HepG2 (cell line): ENCODE results near the gene TIMM23. TPM values are rescaled to one million over a fixed set of nuclear protein-coding genes. Genes with fewer than 3 reads are reported as not detected.

Source experiments
- FOXK1 ChIP-seq: sonication (generic); formaldehyde crosslinking; IDR thresholded peaks from 2 replicates; pipeline ENCODE4 v1.4.0; 2020; ENCODE audit warnings: low read depth, missing genetic modification reagents, borderline replicate concordance
- HMG20A ChIP-seq: IDR thresholded peaks from 2 replicates; pipeline ENCODE4 v1.6.1; 2016; ENCODE audit warnings: borderline replicate concordance
- KDM3A ChIP-seq: IDR thresholded peaks from 2 replicates; pipeline ENCODE4 v1.6.1; 2018; ENCODE audit warnings: low read depth, missing compliant biosample characterization
- MAF1 ChIP-seq: sonication (generic); formaldehyde crosslinking; IDR thresholded peaks from 2 replicates; pipeline ENCODE4 v1.5.0; 2020; ENCODE audit warnings: missing genetic modification reagents, borderline replicate concordance
- MED8 ChIP-seq: sonication (generic); formaldehyde crosslinking; IDR thresholded peaks from 2 replicates; pipeline ENCODE4 v1.8.1; 2023; ENCODE audit warnings: mild to moderate bottlenecking, missing genetic modification reagents; ENCODE audit not compliant: insufficient replicate concordance
- MIXL1 ChIP-seq: IDR thresholded peaks from 2 replicates; pipeline ENCODE4 v1.6.1; 2016
- MXI1 ChIP-seq: IDR thresholded peaks from 3 replicates; pipeline ENCODE4 v1.6.1; 2012; ENCODE audit warnings: low read depth, low read length, inconsistent platforms, borderline replicate concordance
- NBN ChIP-seq: fragments of 450-650 bp; conservative IDR thresholded peaks from 2 replicates; pipeline ENCODE4 v1.6.1; 2017
- NFIC ChIP-seq: IDR thresholded peaks from 2 replicates; pipeline ENCODE4 v1.6.1; 2012; ENCODE audit warnings: mild to moderate bottlenecking, low read length, inconsistent platforms
- PAF1 ChIP-seq: IDR thresholded peaks from 2 replicates; pipeline ENCODE4 v1.6.1; 2016; ENCODE audit warnings: missing genetic modification reagents, missing compliant biosample characterization
- PHF20 ChIP-seq: sonication (generic); formaldehyde crosslinking; IDR thresholded peaks from 2 replicates; pipeline ENCODE4 v1.5.0; 2020; ENCODE audit warnings: mild to moderate bottlenecking, missing genetic modification reagents
- RFX1 ChIP-seq: fragments of 450-650 bp; IDR thresholded peaks from 2 replicates; pipeline ENCODE4 v1.6.1; 2017
- SOX5 ChIP-seq: IDR thresholded peaks from 2 replicates; pipeline ENCODE4 v1.6.1; 2016; ENCODE audit warnings: borderline replicate concordance
- SRSF4 ChIP-seq: fragments of 200-400 bp; formaldehyde crosslinking; IDR thresholded peaks from one replicate; pipeline ENCODE4 v1.6.1; 2018; ENCODE audit warnings: mild to moderate bottlenecking, low read depth, low read length, moderate library complexity; ENCODE audit not compliant: poor library complexity, severe bottlenecking
- TEAD3 ChIP-seq: optimal IDR thresholded peaks from 2 replicates; pipeline ENCODE3; 2016; ENCODE audit warnings: borderline replicate concordance
- U2AF1 ChIP-seq: fragments of 200-400 bp; formaldehyde crosslinking; optimal IDR thresholded peaks from 2 replicates; pipeline ENCODE3; 2017; ENCODE audit warnings: mild to moderate bottlenecking, low read depth, low read length
- ZKSCAN8 ChIP-seq: IDR thresholded peaks from 2 replicates; pipeline ENCODE4 v1.6.1; 2016; ENCODE audit warnings: borderline replicate concordance, missing genetic modification reagents, missing compliant biosample characterization
- ZNF24 ChIP-seq: fragments of 450-650 bp; IDR thresholded peaks from 2 replicates; pipeline ENCODE4 v1.6.1; 2017; ENCODE audit warnings: antibody characterized with exemption, mild to moderate bottlenecking
- ZNF253 ChIP-seq: sonication (generic); formaldehyde crosslinking; IDR thresholded peaks from 2 replicates; pipeline ENCODE4 v1.8.0; 2022; ENCODE audit warnings: mild to moderate bottlenecking, missing genetic modification reagents, borderline replicate concordance
- ZNF34 ChIP-seq: sonication (generic); formaldehyde crosslinking; IDR thresholded peaks from 2 replicates; pipeline ENCODE4 v1.4.0; 2020; ENCODE audit warnings: mild to moderate bottlenecking, missing genetic modification reagents, borderline replicate concordance
- ZNF878 ChIP-seq: sonication (generic); formaldehyde crosslinking; IDR thresholded peaks from 2 replicates; pipeline ENCODE4 v1.8.1; 2023; ENCODE audit warnings: mild to moderate bottlenecking, missing genetic modification reagents, moderate library complexity
- ZNF891 ChIP-seq: sonication (generic); formaldehyde crosslinking; IDR thresholded peaks from 2 replicates; pipeline ENCODE4 v1.5.0; 2020; ENCODE audit warnings: mild to moderate bottlenecking, missing genetic modification reagents
- ZSCAN12 ChIP-seq: sonication (generic); formaldehyde crosslinking; IDR thresholded peaks from 2 replicates; pipeline ENCODE4 v1.9.0; 2021; ENCODE audit warnings: mild to moderate bottlenecking, missing genetic modification reagents
- polyA plus RNA-seq, 8 experiments: library from polyadenylated mRNA; depleted of rRNA in 3 of 8; stranded (reverse) in 7 of 8; unstranded in 1 of 8; fragments of >200 nt; fragmentation: Illumina TruSeq in 4 of 8; extraction: Trizol in 4 of 8; gene quantifications; 2 replicates each; pipeline versions ENCODE4 v1.2.1 to v1.2.3, GENCODE V29; 2011 to 2016; ENCODE audit warnings: low read depth in 4 of 8, missing spikeins in 1 of 8, mixed read lengths in 1 of 8; ENCODE audit not compliant: insufficient read depth in 1 of 8
- total RNA-seq, 5 experiments: library from RNA; depleted of rRNA; stranded (reverse); fragments of >200 nt; fragmentation: Illumina TruSeq; extraction: Trizol; gene quantifications; 2 replicates each; pipeline ENCODE4 v1.2.3, GENCODE V29; 2016; ENCODE audit warnings: low read depth in 1 of 5
- TF ChIP-seq, protein P1 (sequence below): sonication (generic); formaldehyde crosslinking; IDR thresholded peaks from 2 replicates; pipeline ENCODE4 v1.4.0; 2020; ENCODE audit warnings: missing genetic modification reagents
- TF ChIP-seq, protein P2 (sequence below): IDR thresholded peaks from 2 replicates; pipeline ENCODE4 v1.6.1; 2016; ENCODE audit warnings: mild to moderate bottlenecking, missing biosample characterization, missing genetic modification reagents
- TF ChIP-seq, protein P3 (sequence below): sonication (generic); formaldehyde crosslinking; IDR thresholded peaks from 2 replicates; pipeline ENCODE4 v1.8.1; 2023; ENCODE audit warnings: mild to moderate bottlenecking, missing genetic modification reagents, borderline replicate concordance
- TF ChIP-seq, protein P4 (sequence below): IDR thresholded peaks from 2 replicates; pipeline ENCODE4 v1.6.1; 2016; ENCODE audit warnings: low read depth, control low read depth

The TIMM23 gene
- total and polyA plus RNA-seq, 2 of the 13 experiments (the other 11 are each of a cell fraction or from before 2014, with no cell fraction given): 80.2 to 98.6 TPM

DNA sequence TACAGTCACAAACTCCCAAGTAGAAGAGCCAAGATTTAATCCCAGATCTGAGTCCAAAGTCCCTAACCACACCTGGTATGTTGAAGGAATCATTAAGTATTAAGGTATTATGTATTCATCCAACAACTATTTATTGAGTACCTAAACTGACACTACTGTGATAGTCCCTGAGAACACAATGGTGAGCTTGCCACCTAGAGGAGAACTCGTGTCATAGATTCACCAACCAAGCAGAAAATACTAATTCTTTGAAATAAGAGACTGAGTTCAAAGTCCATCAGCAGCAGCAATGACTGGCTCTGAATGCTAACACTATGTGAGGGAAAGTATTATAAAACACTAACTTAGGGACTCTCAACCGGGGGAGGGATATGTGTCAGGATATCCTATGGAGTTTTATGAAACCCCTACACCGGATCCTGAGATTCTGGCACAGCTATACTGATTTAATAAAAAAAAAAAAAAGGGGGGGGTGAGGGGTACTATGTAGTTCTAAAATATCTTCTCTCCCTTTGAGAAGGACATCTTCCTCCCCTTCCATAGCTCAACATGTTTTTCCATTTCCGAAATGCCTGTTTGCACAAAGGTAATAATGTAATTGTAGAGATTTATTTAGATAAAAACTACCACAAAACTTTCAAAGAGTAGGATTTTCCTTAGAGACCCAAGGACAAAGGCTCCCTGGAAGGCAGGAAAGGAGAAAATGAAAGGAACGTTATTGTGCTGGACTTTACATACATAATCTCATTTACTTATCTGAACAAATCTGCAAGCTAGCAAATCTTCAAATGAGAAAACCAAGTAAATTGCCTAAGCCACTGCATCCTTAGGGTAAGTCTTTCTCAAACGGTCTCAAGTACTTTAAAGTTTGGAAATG, 56.5 kb downstream of the TIMM23 start (continued):
- 0 out of 2 replicates have a peak, but pooled peaks have one; percentile 31 for TF ChIP-seq FOXK1 (CRISPR knock-in tag)
- TF ChIP-seq SOX5 (CRISPR knock-in tag): peak; percentile 64; the same call in 1 of the 2 replicates
- TF ChIP-seq, protein P1, sequence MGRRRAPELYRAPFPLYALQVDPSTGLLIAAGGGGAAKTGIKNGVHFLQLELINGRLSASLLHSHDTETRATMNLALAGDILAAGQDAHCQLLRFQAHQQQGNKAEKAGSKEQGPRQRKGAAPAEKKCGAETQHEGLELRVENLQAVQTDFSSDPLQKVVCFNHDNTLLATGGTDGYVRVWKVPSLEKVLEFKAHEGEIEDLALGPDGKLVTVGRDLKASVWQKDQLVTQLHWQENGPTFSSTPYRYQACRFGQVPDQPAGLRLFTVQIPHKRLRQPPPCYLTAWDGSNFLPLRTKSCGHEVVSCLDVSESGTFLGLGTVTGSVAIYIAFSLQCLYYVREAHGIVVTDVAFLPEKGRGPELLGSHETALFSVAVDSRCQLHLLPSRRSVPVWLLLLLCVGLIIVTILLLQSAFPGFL: no peak
- no peak for TF ChIP-seq RFX1
- TF ChIP-seq ZSCAN12: no peak
- no peak for TF ChIP-seq ZKSCAN8 (CRISPR knock-in tag)
- TF ChIP-seq, protein P2, sequence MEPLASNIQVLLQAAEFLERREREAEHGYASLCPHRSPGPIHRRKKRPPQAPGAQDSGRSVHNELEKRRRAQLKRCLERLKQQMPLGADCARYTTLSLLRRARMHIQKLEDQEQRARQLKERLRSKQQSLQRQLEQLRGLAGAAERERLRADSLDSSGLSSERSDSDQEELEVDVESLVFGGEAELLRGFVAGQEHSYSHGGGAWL: no peak
- no peak for TF ChIP-seq ZNF891 (CRISPR knock-in tag)
- peak; percentile 37; the same call in 1 of the 3 replicates for TF ChIP-seq MXI1
- TF ChIP-seq KDM3A: 0 out of 2 replicates have a peak, but pooled peaks have one; percentile 33
- TF ChIP-seq ZNF878 (CRISPR knock-in tag): no peak
- TF ChIP-seq MAF1: no peak
- peak; percentile 72; the same call in 1 of the 2 replicates for TF ChIP-seq MIXL1 (CRISPR knock-in tag)
- no peak for TF ChIP-seq ZNF253 (CRISPR knock-in tag)
- TF ChIP-seq SRSF4: no peak
- TF ChIP-seq, protein P3, sequence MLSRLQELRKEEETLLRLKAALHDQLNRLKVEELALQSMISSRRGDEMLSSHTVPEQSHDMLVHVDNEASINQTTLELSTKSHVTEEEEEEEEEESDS: no peak
- TF ChIP-seq NFIC: peak; percentile 11; the same call in 1 of the 2 replicates
- TF ChIP-seq HMG20A (CRISPR knock-in tag): peak; percentile 43; the same call in 1 of the 2 replicates
- no peak for TF ChIP-seq NBN
- TF ChIP-seq ZNF34 (CRISPR knock-in tag): no peak
- TF ChIP-seq U2AF1: no peak
- TF ChIP-seq PHF20 (CRISPR knock-in tag): no peak
- no peak for TF ChIP-seq MED8 (CRISPR knock-in tag)
- peak; percentile 72 for TF ChIP-seq TEAD3
- TF ChIP-seq ZNF24: 0 out of 2 replicates have a peak, but pooled peaks have one; percentile 43
- TF ChIP-seq PAF1 (CRISPR knock-in tag): peak; percentile 98
- TF ChIP-seq, protein P4, sequence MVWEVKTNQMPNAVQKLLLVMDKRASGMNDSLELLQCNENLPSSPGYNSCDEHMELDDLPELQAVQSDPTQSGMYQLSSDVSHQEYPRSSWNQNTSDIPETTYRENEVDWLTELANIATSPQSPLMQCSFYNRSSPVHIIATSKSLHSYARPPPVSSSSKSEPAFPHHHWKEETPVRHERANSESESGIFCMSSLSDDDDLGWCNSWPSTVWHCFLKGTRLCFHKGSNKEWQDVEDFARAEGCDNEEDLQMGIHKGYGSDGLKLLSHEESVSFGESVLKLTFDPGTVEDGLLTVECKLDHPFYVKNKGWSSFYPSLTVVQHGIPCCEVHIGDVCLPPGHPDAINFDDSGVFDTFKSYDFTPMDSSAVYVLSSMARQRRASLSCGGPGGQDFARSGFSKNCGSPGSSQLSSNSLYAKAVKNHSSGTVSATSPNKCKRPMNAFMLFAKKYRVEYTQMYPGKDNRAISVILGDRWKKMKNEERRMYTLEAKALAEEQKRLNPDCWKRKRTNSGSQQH (CRISPR knock-in tag): peak; percentile 54; the same call in 1 of the 2 replicates
